AML-193 (cell line): Measurements from ENCODE around the gene NMT2.
"Not testable (repeated sequence)": the region's sequence is repeated elsewhere in the genome, so short reads cannot be mapped to it uniquely, and the experiment has no call there.

Experiments
- DNase-seq, 2 experiments: peaks; one replicate each; lab custom pipeline; 2025; lab: John Stamatoyannopoulos, UW

The NMT2 gene

DNA sequence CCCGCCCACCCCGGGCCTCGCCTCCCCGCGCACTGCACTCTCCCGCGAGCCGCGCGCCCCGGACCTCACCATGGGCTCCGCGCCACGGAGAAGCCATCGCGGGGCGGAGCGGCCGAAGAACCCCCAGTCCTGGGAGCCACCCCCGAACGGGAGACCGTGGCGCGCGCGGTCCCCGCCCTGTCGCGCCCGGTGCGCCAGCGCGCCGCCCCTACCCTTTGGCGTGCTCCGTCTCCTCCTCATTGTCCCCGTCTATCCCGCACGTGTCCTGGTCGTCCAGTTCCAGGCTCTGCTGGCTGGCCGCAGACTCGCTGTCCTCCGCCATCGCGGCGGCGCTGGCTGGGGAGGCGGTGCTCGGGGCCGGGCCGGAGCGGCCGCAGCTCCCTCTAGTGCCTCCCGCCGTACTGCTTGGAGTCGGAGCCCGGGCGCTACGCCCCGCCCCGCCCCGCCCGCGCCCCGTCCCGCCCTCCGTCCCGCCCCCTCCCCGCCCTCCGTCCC lies at the start of gene NMT2:
NMT2 (minus strand) TSS at position 403 of the 495 bp plus-strand sequence; CDS start at position 322, 81 bp downstream.
- DNase-seq = peak; percentile 75 to 81

GRCh38 chr10:15216700-15217099 lies 48.2 kb upstream of the NMT2 start:
- no peak for DNase-seq

DNA sequence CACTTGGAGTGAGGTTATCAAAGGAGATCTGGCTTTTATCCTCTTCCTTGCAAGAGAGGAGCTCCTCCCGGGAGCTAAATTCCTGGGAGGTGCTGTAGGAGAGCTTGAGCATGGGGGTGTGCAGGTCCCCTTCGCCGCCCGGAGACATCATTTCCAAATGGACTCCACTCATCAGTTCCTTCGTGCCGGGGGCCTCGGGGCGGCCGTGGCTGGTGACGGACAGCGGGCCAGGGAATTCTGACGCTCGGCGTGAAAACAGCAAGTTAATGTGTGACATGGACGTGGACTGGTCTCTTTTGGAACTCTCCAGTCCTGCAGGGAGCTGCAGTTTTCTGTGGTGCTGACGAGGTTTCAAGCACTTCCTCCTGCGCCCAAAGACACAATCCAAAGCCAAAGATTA lies 45.7 kb upstream of the NMT2 start:
- no peak for DNase-seq

- DNase-seq = no peak
These were observed 45.0 kb upstream of the NMT2 start for GRCh38 chr10:15213461-15213861.

- no peak for DNase-seq
These were observed 43.0 kb upstream of the NMT2 start for GRCh38 chr10:15211464-15211979.

DNA sequence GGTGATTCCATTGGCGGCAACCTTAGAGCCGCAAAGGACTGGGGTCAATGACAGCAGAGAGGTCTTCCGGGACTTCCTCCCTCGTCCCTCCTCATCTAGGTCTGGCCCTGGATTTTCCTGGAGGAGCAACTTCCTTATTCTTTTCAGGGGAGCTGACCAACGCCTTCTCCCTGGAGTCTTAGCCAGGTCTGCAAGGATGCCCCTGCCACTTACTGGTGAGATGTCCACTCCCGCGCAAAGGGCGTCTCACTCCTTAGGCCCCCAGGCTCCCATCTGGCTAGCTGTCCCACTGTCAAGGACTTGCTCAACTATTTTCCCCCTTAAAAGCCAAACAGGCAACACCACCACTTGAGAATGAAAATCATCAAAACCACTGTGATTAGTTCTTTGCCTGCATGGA lies 42.0 kb upstream of the NMT2 start:
- no peak for DNase-seq

- peak; percentile 25 to 46 for DNase-seq
These were observed 41.5 kb upstream of the NMT2 start for GRCh38 chr10:15209827-15210509.

DNA sequence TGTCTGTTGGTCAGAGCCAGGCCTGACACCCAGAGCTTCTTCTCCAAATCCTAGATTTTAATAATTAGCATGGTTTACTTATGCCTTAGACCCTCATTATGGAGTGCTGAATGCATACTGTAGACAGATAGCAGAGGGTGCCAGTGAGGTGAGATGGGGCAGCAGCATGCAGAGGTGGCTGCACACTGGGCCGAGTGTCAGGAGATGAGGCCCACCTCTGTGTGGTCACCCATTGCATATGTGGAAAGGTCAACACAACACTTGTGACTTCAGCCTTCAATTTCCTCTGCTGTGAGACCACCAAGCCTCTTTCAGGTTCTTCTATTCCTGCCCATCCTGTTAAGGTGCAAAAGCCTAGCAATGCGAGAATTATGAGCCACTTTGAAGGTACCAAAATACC lies 39.7 kb upstream of the NMT2 start:
- DNase-seq = no peak

GRCh38 chr10:15207410-15207809 lies 38.9 kb upstream of the NMT2 start:
- not testable (repeated sequence) for DNase-seq

GRCh38 chr10:15202639-15203038 lies 34.1 kb upstream of the NMT2 start:
- DNase-seq = no peak

GRCh38 chr10:15202301-15202621 lies 33.8 kb upstream of the NMT2 start:
- not testable (repeated sequence) for DNase-seq

DNA sequence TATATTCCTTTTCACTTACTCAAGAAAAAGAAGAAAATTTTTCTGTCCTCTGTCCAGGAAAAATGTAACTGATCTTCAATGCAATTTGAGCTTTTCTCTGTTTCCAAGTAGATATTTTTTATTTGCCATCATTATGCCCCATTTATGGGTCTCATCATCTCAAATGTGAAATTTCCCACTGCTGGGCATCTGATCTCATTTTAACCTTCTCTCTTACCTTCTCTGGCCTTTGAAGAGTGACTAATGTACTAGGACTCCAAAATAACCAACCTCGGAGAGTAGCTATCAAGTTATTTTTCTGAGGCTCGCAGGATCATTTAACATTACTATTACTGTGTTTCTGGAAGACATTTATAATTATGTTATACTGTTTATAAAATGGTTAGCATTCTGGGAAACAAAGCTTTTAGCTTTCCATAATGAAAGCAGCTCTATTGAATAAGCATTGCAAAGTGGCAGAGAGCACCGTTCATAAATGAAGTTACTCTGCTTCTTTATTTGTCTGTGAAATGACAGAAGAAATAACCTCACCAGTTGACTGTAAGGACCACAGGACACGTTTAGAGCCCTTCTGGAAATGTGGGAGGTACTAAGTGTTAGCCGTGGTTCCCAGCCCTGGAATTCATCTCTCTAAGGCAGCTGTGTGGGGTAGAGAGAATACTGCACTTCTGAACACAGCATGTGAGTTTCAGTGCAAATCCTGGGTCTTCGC lies 33.3 kb upstream of the NMT2 start:
- no peak for DNase-seq

GRCh38 chr10:15200626-15201025 lies 32.1 kb upstream of the NMT2 start:
- DNase-seq = no peak

DNA sequence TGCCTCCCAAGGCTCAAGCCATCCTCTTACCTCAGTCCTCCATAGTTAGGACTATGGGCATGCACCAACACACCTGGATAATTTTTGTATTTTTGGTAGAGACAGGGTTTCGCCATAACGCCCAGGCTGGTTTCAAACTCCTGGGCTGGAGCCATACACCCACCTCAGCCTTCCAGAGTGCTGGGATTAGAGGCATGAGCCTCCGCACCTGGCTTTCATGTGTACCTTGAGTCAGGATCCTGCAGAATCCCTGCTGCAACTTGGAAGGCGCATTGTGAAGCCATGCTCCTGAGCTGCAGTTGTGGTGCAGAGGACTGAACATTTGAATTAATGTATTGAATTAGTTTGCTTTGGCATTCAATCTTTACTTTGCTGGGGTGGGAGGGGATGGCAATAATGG lies 29.4 kb upstream of the NMT2 start:
- DNase-seq = no peak

DNA sequence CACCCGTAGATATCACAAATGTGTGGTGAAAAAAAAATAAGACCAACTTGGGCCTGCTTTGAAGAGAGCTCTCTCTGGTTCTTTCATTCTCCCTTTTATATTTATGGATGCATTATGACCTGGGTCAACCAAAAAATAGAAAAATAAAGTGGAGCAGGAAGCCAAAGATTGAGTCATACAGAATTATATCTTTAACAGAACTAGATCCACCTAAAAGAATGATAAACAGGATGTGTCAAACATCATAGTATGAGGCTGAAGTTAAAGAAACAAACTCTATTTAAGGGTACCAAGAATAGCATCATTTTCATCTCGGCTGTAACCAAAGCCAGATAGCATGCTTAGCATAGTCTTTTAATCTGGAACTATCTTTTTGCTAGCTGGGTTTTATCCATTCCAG lies 28.8 kb upstream of the NMT2 start:
- no peak for DNase-seq

GRCh38 chr10:15196021-15196834 lies 27.7 kb upstream of the NMT2 start:
- DNase-seq = no peak

DNA sequence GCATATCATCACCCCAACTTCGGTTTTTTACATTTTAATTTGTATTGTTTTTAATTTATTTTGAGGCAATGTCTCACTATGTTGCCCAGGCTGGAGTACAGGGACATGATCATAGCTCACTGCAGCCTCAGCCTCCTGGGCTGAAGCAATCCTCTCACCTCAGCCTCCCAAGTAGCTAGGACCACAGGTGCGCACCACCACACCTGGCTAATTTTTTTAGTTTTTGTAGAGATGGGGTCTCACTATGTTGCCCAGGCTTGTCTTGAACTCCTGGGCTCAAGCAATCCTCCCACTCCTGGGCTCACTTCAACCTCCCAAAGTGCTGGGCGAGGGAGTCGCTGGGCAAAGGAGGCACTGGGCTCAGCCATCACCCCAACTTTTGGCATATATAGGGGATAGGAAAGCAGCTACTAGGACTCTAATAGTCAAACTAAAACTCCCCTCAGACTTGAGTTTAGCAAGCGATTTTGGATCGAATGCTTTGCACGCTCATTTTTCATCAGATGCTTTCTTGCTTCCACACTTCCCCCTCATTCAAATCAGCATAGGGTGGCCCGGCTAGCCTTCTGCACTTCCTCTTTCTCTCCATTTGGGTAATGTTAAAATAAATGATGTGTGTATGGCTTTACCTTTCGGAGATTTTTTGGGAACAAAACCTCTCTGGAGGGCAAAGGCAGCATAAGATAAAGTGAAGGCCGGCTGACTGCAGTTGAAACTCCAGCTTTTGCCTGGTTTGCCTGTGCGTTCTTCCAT lies 20.8 kb upstream of the NMT2 start:
- peak; percentile 15 to 39 for DNase-seq

- no peak for DNase-seq
These were observed 20.1 kb upstream of the NMT2 start for GRCh38 chr10:15188603-15189002.

DNA sequence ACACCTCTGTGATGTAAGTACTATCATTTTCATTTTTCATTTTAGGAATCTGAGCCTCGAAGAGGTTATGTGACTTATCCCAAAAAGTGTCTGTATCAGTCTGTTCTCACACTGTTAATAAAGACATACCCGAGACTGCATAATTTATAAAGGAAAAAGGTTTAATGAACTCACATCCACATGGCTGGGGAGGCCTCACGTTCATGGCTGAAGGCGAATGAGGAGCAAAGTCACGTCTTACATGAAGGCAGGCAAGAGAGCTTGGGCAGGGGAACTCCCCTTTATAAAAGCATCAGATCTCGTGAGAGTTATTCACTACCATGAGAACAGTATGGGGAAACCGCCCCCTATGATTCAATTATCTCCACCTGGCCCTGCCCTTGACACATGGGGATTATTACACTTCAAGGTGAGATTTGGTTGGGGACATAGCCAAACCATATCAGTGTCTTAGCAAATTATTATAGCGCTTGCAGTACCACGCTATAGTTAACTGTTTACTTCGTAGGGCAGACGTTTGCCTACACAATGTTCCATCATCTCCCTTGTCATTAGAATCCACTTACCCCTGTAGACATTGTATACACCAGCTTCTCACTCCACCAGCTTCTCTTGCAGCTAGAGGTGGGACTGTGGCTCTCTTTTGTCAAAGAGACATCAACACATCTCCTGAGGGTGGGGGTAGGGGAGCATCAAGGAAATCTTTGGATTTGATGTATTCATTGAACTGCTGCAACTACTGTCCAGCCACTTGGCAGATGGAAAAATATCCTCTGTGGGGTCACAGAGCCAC lies 15.4 kb upstream of the NMT2 start:
- DNase-seq = no peak

GRCh38 chr10:15182540-15183207 lies 14.2 kb upstream of the NMT2 start:
- DNase-seq = no peak
